Measurements from ENCODE around the gene MAB21L3. TPM values are rescaled to one million over a fixed set of nuclear protein-coding genes. Genes with fewer than 3 reads are reported as not detected.

Gene MAB21L3
- total RNA-seq, 1 donor from 2014 or later = 0.34 TPM

DNA sequence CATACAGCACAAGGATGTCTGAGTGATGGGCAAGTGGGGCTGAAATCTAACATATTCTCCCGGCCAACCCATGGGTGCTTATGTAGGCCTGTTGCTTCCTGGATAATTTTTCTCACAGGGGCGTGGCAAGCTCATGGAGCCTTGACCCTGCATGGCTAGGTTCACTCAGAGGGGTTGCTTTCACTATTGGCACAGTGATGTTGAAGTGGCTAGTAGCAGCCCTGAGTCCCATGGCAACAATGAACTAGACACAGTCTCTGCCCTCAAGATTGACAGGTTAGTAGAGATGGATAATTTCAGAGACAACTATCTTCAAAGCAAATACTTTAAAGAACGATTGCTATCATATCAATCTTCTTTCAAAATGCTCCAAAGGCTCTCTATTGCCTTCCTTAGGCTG is 6.5 kb upstream of the MAB21L3 start:
- DNase-seq (ENCODE audit: low read depth) = no peak
- H2AFZ ChIP-seq (ENCODE audit: low read depth, low read length) = no peak overlapping the region
- H3K36me3 ChIP-seq (ENCODE audit: insufficient read depth, low read length) = no peaks in the 10 kb centered on the region
- no peaks in the 10 kb centered on the region for H3K4me1 ChIP-seq (ENCODE audit: insufficient read depth, low read length)
- no peak for TF ChIP-seq EZH2 (IDR thresholded peaks at IDR 0.05; ENCODE audit: insufficient read depth, low read length)
- TF ChIP-seq, protein P1, sequence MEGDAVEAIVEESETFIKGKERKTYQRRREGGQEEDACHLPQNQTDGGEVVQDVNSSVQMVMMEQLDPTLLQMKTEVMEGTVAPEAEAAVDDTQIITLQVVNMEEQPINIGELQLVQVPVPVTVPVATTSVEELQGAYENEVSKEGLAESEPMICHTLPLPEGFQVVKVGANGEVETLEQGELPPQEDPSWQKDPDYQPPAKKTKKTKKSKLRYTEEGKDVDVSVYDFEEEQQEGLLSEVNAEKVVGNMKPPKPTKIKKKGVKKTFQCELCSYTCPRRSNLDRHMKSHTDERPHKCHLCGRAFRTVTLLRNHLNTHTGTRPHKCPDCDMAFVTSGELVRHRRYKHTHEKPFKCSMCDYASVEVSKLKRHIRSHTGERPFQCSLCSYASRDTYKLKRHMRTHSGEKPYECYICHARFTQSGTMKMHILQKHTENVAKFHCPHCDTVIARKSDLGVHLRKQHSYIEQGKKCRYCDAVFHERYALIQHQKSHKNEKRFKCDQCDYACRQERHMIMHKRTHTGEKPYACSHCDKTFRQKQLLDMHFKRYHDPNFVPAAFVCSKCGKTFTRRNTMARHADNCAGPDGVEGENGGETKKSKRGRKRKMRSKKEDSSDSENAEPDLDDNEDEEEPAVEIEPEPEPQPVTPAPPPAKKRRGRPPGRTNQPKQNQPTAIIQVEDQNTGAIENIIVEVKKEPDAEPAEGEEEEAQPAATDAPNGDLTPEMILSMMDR (IDR thresholded peaks at IDR 0.05; ENCODE audit: insufficient read depth, low read depth, low read length) = no peak
- no peaks in the 10 kb centered on the region for H3K36me3 Mint-ChIP-seq (ENCODE audit: low read depth, unreplicated experiment)
- H3K27me3 Mint-ChIP-seq (ENCODE audit: low read depth, unreplicated experiment) = no peaks in the 10 kb centered on the region
- H3K27ac ChIP-seq (ENCODE audit: low read depth, low read length) = no peak overlapping the region
- no peaks in the 10 kb centered on the region for H3K27me3 ChIP-seq (ENCODE audit: insufficient read depth, low read length)
- no peak overlapping the region for H3K4me3 Mint-ChIP-seq (ENCODE audit: unreplicated experiment)
- no peaks in the 10 kb centered on the region for H4K20me1 ChIP-seq (ENCODE audit: insufficient read depth, low read length)
- no peak overlapping the region for H3K27ac Mint-ChIP-seq (ENCODE audit: unreplicated experiment)
- H3K9me3 Mint-ChIP-seq (ENCODE audit: unreplicated experiment) = no peaks in the 10 kb centered on the region
- FAIRE-seq = no peak
- H3K4me3 ChIP-seq (ENCODE audit: insufficient read depth, low read depth, low read length) = no peak overlapping the region
- H3K9me3 ChIP-seq (ENCODE audit: insufficient read depth, low read depth, low read length) = no peaks in the 10 kb centered on the region
- H3K4me1 Mint-ChIP-seq (ENCODE audit: low read depth, unreplicated experiment) = peaks cover 2% of the 10 kb centered on the region
- H3K79me2 ChIP-seq (ENCODE audit: insufficient read depth, low read length) = no peaks in the 10 kb centered on the region
- no peak overlapping the region for H3K9ac ChIP-seq (ENCODE audit: low read length)
- no peak overlapping the region for H3K4me2 ChIP-seq (ENCODE audit: low read length)

DNA sequence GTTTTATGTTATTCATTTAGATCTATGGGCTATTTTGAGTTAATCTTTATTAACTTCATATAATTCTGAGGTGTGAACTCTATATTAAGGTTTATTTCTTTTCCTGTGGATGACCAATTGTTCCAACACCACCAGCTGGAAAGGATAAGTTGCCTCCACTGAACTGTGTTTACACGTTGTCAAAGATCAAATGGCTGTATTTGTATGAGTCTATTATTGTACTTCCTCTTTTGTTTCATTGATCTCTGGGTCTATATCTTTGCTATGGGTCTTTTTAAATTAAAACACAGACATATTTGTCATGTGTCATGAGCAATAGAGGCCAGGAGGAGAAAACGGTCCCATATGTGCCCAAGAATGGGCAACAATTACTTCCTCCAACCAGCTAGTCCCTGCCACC is 5.2 kb upstream of the MAB21L3 start:
- H3K4me1 Mint-ChIP-seq (ENCODE audit: low read depth, unreplicated experiment) = peaks cover 6% of the 10 kb centered on the region
- Histone ChIP-seq H3K4me2 (ENCODE audit: low read length) (no peak overlapping the region), H3K9me3 (ENCODE audit: insufficient read depth, low read depth, low read length) (no peaks in the 10 kb centered on the region), H3K4me3 (ENCODE audit: insufficient read depth, low read depth, low read length) (no peak overlapping the region), H4K20me1 (ENCODE audit: insufficient read depth, low read length) (no peaks in the 10 kb centered on the region), H3K9ac (ENCODE audit: low read length) (no peak overlapping the region), H3K27me3 (ENCODE audit: insufficient read depth, low read length) (no peaks in the 10 kb centered on the region), H2AFZ (ENCODE audit: low read depth, low read length) (no peak overlapping the region), H3K36me3 (ENCODE audit: insufficient read depth, low read length) (no peaks in the 10 kb centered on the region), H3K4me1 (ENCODE audit: insufficient read depth, low read length) (no peaks in the 10 kb centered on the region), H3K27ac (ENCODE audit: low read depth, low read length) (no peak overlapping the region), H3K79me2 (ENCODE audit: insufficient read depth, low read length) (no peaks in the 10 kb centered on the region)
- peak overlapping the region; percentile 54 for H3K27ac Mint-ChIP-seq (ENCODE audit: unreplicated experiment)
- DNase-seq (ENCODE audit: low read depth) = no peak
- no peaks in the 10 kb centered on the region for H3K9me3 Mint-ChIP-seq (ENCODE audit: unreplicated experiment)
- TF ChIP-seq, protein P1 (IDR thresholded peaks at IDR 0.05; ENCODE audit: insufficient read depth, low read depth, low read length) = no peak
- TF ChIP-seq EZH2 (IDR thresholded peaks at IDR 0.05; ENCODE audit: insufficient read depth, low read length) = no peak
- H3K27me3 Mint-ChIP-seq (ENCODE audit: low read depth, unreplicated experiment) = no peaks in the 10 kb centered on the region
- FAIRE-seq = no peak
- H3K4me3 Mint-ChIP-seq (ENCODE audit: unreplicated experiment) = no peak overlapping the region
- H3K36me3 Mint-ChIP-seq (ENCODE audit: low read depth, unreplicated experiment) = no peaks in the 10 kb centered on the region

DNA sequence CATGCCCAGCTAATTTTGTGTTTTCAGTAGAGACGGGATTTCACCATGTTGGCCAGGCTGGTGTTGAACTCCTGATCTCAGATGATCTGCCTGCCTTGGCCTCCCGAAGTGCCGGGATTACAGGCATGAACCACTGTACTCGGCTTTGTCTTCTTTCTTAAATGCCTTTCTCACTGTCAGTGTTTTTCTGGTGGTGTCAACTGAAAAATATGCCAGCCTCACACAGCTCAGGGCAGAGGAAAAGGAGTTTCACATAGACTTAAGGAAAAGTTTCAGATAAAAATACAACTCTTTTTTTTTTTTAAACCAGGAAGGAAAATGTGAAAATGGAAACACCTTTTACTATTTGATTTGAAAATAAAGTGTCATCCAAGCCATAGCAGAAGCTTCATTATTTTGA is 4.6 kb upstream of the MAB21L3 start:
- no peak overlapping the region for H3K4me3 ChIP-seq (ENCODE audit: insufficient read depth, low read depth, low read length)
- FAIRE-seq = no peak
- no peaks in the 10 kb centered on the region for H3K27me3 Mint-ChIP-seq (ENCODE audit: low read depth, unreplicated experiment)
- no peaks in the 10 kb centered on the region for H3K4me1 ChIP-seq (ENCODE audit: insufficient read depth, low read length)
- no peak overlapping the region for H3K27ac Mint-ChIP-seq (ENCODE audit: unreplicated experiment)
- no peaks in the 10 kb centered on the region for H3K36me3 ChIP-seq (ENCODE audit: insufficient read depth, low read length)
- no peaks in the 10 kb centered on the region for H3K79me2 ChIP-seq (ENCODE audit: insufficient read depth, low read length)
- no peaks in the 10 kb centered on the region for H3K9me3 Mint-ChIP-seq (ENCODE audit: unreplicated experiment)
- H3K4me3 Mint-ChIP-seq (ENCODE audit: unreplicated experiment) = no peak overlapping the region
- no peaks in the 10 kb centered on the region for H3K9me3 ChIP-seq (ENCODE audit: insufficient read depth, low read depth, low read length)
- no peak overlapping the region for H3K4me2 ChIP-seq (ENCODE audit: low read length)
- H3K27ac ChIP-seq (ENCODE audit: low read depth, low read length) = no peak overlapping the region
- no peak overlapping the region for H3K9ac ChIP-seq (ENCODE audit: low read length)
- no peak for DNase-seq (ENCODE audit: low read depth)
- TF ChIP-seq, protein P1 (IDR thresholded peaks at IDR 0.05; ENCODE audit: insufficient read depth, low read depth, low read length) = no peak
- no peak for TF ChIP-seq EZH2 (IDR thresholded peaks at IDR 0.05; ENCODE audit: insufficient read depth, low read length)
- no peaks in the 10 kb centered on the region for H3K27me3 ChIP-seq (ENCODE audit: insufficient read depth, low read length)
- H4K20me1 ChIP-seq (ENCODE audit: insufficient read depth, low read length) = no peaks in the 10 kb centered on the region
- no peaks in the 10 kb centered on the region for H3K36me3 Mint-ChIP-seq (ENCODE audit: low read depth, unreplicated experiment)
- no peak overlapping the region for H2AFZ ChIP-seq (ENCODE audit: low read depth, low read length)
- H3K4me1 Mint-ChIP-seq (ENCODE audit: low read depth, unreplicated experiment) = peaks cover 6% of the 10 kb centered on the region
